HG03175 (cell line): ENCODE results near the gene HPCAL1.
A peak's percentile ranks its signal among the peaks of the same experiment; 100 is the strongest.

Source experiments
- ATAC-seq: cut with Tn5 transposase; IDR thresholded peaks from one replicate; pipeline ENCODE4 v1.9.1; 2021; ENCODE audit warnings: mild to moderate bottlenecking, moderate library complexity; ENCODE audit not compliant: unreplicated experiment

Gene HPCAL1

DNA sequence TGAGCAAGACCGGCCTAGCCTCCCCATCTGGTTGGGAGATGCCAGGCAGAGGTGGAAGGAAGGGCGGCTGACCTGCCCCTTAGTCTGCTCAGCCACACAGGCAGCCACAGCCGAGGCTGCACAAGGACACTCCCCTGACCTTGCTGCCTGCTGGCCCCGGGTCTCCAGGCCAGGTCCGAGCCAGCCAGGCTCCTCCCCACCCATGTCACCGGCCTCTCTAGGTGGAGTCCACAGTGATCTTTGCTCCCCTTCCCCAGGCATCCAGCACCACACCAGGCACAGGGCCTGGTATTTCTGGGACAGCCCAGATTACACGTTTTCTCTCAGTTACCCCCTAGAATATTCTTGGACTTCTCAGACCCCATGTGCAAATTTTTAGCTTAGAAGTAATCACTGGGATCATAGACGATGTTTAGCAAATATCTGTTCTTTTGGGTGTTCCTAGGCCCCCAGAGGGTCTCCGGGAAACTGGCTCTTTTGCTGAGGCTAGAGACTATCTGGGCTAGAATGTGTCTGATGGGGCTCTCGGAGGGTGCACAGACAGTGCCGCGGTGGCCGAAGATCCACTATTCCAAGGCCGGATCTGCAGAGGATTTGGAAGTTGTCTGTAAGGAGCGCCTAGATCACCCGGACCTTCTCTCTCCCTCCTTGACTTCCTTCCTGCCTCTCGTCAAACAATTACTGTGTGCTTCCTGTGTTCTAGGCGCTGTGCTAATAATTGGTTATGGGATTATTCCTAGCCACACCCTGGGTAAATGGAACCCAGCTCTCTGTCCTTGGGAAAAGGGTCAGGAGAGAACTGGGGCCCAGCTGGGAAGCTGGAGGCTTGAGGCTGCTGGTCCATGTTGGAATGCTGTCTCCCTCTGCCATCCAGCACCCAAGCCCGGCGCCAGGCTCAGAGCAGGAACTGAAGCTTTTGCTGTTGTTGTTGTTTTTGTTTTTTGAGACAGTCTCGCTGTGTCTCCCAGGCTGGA, 98.6 kb downstream of the HPCAL1 start:
- no peak for ATAC-seq

- ATAC-seq = no peak
These were observed 99.4 kb downstream of the HPCAL1 start for GRCh38 chr2:10402062-10402585.

DNA sequence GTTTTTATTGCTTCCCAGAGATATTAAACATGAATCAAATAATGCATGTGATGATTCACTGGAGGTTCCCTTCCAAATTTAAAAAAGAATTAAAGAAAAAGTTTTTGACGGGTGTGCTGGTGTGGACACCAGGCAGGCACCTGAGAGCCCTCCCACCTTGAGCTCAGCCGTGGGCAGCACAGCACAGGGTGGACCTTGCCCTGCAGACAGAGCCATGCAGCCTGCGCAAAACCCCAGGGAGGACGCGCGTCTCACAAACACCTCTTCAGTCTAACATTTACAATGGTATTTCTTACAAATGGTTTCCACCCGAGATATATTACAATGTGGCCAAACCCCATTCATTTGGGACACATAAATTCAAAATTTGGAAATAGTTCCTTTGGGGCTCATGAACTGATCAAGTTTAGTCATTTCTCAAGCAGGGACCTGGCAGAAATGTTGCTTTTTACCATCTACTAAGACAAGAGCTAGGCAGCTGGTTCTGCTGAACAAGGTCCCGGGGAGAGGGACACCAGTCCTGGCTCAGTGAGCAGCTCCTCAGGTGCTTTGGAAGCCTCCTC, 100.0 kb downstream of the HPCAL1 start:
- ATAC-seq = no peak

GRCh38 chr2:10404324-10405143, 101.8 kb downstream of the HPCAL1 start:
- ATAC-seq = no peak

GRCh38 chr2:10405448-10405847, 102.7 kb downstream of the HPCAL1 start:
- no peak for ATAC-seq

DNA sequence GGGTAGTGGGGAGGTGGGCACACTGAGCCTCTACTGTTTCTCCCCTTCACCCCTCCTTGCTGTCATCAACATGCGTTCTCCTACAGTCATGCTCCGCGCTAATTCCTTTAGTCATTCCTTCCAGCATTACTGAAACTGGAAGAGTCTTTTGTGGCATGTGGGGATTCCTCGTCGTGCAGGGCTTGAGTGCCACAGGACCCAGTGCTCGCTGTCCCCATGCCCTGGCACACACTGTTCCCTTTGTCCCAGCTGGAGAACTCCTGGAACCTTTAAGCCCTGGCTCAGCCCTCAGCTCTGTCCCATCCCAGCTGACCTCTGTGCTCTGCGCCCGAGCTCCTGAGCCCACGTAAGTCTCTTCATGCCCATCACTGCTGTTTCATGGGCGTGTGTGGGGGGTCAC, 103.3 kb downstream of the HPCAL1 start:
- ATAC-seq = no peak

- ATAC-seq = no peak
These were observed 103.9 kb downstream of the HPCAL1 start for GRCh38 chr2:10406491-10407188.

DNA sequence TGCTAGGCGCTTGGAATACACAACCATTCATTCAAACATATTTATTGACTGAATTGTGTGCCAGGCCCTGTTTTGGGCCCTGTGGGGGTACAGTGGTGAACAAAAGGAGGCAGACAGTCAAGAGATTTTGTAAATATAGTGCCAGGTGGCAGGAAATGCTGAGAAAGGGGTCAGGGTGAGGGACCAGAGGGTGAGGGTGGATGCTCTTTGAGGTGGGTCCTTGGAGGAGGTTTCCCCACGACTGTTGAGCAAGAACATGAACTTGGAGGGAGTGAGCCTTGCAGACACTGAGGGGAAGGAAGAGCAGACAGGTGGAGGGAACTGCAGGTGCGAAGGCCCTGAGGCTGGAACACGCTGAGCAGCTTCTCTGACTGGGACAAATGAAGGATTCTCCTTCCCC, 104.7 kb downstream of the HPCAL1 start:
- ATAC-seq = no peak

DNA sequence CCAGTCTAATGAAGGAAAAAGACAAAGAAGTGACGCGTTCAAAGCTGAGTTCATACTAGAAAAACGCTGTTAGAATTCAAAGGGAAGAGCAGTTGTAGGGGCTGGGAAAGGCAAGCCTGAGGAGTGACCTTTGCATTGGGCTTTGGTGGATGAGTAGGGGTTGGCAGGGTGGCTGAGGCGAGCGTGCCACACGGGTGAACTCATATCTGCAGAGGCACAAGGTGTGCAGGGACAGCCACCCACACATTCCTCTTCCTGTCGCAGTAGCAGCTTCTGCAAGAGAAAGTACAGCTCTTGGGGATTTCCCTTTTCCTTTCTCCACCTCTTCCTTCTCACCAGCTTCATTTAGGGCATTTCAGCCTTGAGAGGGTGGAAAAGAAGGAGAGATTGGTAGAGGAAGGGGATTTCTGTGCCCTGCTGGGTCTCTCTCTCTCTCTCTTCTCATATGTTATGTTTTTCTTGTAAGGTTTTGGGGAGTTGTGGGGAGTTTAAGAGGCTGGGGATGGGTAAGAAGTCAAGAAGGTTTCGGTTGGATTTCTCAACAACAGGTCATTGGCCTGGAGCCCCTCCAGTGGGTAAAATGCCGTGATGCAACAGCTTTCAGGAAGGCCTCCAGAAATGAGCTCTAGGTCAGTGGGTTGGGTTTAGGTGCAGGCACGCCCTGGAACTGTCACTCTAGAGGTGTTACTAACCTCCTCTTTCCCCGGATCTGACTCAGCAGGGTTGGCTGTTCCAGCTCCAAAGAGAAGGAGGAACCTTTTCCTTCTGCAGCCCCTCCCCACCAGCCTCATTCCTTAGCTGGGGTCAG, 105.3 kb downstream of the HPCAL1 start:
- ATAC-seq = peak; percentile 51

DNA sequence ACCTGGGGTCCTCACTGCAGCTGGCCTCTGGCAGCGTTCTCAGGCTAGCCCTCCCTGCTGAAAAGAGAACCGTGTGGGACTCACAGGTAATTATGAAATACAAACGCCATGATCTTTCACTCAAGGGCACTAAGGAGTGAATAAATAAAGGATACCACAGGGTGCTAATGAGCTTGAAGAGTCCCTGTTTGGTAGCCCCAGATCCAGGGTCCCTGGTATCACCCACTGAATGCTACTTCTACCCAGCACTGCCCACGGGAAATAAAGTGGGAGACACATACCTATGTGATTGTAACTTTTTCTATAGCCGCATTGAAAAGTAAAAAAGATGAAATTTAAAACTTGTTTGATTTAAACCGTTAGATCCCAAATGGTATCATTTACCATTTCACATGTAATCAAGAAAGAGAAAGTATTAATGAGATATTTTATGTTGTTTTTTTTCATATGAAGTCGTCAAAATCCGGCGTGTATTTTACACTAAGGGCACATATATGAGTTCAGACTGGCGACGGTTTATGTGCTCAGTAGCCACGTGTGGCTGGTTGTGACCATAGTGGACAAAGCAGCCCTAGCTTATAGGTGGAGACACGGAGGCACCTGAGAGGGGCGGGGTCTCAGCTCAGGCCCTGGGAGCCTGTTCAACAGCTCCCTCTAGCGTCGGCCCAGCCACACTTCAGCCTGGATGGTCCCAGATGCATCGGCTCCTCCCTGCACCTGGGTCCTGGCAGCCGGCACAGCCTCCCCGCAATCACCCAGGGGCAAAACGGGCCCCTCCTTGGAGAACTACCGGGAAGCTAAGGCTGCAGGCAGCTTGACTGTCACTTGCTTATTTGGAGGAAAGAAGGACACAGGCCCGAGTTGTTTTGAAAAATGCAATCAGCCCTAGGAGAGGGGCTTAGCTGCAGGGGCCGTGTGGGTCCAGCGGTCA, 106.2 kb downstream of the HPCAL1 start:
- peak; percentile 45 for ATAC-seq

- peak; percentile 75 for ATAC-seq
These were observed 107.5 kb downstream of the HPCAL1 start for GRCh38 chr2:10410001-10410822.

GRCh38 chr2:10410823-10411437, 108.2 kb downstream of the HPCAL1 start:
- no peak for ATAC-seq

- no peak for ATAC-seq
These were observed 108.9 kb downstream of the HPCAL1 start for GRCh38 chr2:10411557-10411956.

GRCh38 chr2:10412380-10412779, 109.7 kb downstream of the HPCAL1 start:
- ATAC-seq = no peak

DNA sequence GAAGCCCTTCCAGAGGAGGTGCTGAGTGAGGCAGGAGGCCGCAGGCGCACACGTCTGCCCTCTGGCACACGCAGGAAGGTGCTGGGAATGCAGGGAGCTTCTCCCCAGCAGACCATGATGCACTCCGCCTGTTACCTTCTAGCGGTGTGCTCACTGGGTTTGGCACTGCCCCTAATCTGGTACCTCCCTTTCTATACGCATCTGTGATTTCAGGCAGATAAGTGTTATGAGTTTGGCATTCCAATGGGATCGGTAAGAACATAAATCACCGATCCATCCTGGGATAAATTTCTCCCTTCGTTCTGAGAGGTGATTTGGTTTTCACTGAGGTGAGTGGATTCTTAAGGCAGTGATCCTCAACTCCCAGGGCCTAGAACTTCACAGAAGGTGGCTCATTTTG, 110.8 kb downstream of the HPCAL1 start:
- no peak for ATAC-seq

DNA sequence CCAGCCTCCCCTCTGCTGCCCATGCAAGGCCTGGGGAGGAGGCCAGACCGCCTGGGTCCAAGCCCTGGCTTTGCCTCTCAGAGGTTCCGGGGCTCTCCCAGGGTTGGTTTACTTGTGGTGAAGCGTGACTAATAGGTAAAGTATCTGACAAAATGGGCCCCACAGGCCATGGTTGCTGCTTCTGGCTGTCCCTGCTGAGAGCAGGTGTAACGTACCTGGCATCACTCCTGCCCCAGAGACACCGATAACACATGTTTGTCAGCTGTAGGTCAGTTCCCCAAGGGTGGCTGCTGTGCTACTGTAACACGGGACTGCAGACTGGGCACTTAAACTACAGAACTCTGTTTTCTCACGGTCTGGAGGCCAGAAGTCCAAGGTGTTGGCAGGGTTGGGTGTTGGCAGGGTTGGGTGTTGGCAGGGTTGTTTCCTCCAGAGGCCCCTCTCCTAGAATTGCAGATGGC, 111.3 kb downstream of the HPCAL1 start:
- ATAC-seq = no peak

GRCh38 chr2:10414591-10414990, 111.9 kb downstream of the HPCAL1 start:
- no peak for ATAC-seq
